ENCODE results near the gene USH2A. TPM values are rescaled to one million over a fixed set of nuclear protein-coding genes. Genes with fewer than 3 reads are reported as not detected.

Gene USH2A
- total and polyA plus RNA-seq, 11 donors, result 0.03 to 4.7 (median 1.7) TPM

- ATAC-seq, result no peak
Observed at GRCh38 chr1:216190438-216190837, 232.8 kb downstream of the USH2A start.

GRCh38 chr1:216186816-216187215 is 236.4 kb downstream of the USH2A start:
- intact Hi-C loops (cut with DNase I), result no loop called here
- 60 to 67% (median 64%) methylated on average over 2 of the region's 2 CpGs for WGBS, 4 donors
- TF ChIP-seq CTCF (IDR thresholded peaks at IDR 0.05), result no peak
- no peak for TF ChIP-seq POLR2A (IDR thresholded peaks at IDR 0.05)
- Histone ChIP-seq H3K4me3 (no peak overlapping the region), H3K27ac (no peak overlapping the region), H3K27me3 (no peaks in the 10 kb centered on the region), H3K9me3 (no peaks in the 10 kb centered on the region), H3K4me1 (no peaks in the 10 kb centered on the region), H3K36me3 (no peaks in the 10 kb centered on the region)
- DNase-seq (no peak), ATAC-seq (no peak)

More at GRCh38 chr1:216190438-216190837, 232.8 kb downstream of the USH2A start:
- WGBS, 4 donors, result 63 to 72% (median 66%) methylated on average over 4 of the region's 4 CpGs
- H3K27me3 ChIP-seq, result no peaks in the 10 kb centered on the region
- TF ChIP-seq CTCF (IDR thresholded peaks at IDR 0.05) (no peak), POLR2A (IDR thresholded peaks at IDR 0.05) (no peak)
- no peak overlapping the region for H3K27ac ChIP-seq
- no peaks in the 10 kb centered on the region for H3K4me1 ChIP-seq
- no peaks in the 10 kb centered on the region for H3K9me3 ChIP-seq
- H3K36me3 ChIP-seq, result no peaks in the 10 kb centered on the region
- DNase-seq, result no peak
- intact Hi-C loops (cut with DNase I), result no loop called here
- no peak overlapping the region for H3K4me3 ChIP-seq

GRCh38 chr1:216186141-216186540 is 237.1 kb downstream of the USH2A start:
- WGBS, 4 donors, result 66 to 88% (median 74%) methylated on average over 2 of the region's 2 CpGs
- no peak for DNase-seq
- H3K9me3 ChIP-seq, result no peaks in the 10 kb centered on the region
- no peak overlapping the region for H3K27ac ChIP-seq
- H3K27me3 ChIP-seq, result no peaks in the 10 kb centered on the region
- TF ChIP-seq CTCF (IDR thresholded peaks at IDR 0.05) (no peak), POLR2A (IDR thresholded peaks at IDR 0.05) (no peak)
- ATAC-seq, result no peak
- no peaks in the 10 kb centered on the region for H3K4me1 ChIP-seq
- intact Hi-C loops (cut with DNase I), result no loop called here
- H3K4me3 ChIP-seq, result no peak overlapping the region
- no peaks in the 10 kb centered on the region for H3K36me3 ChIP-seq

GRCh38 chr1:216184126-216184680 is 239.0 kb downstream of the USH2A start:
- Histone ChIP-seq H3K27ac (no peak overlapping the region), H3K9me3 (no peaks in the 10 kb centered on the region), H3K4me3 (no peak overlapping the region), H3K4me1 (no peaks in the 10 kb centered on the region), H3K36me3 (no peaks in the 10 kb centered on the region), H3K27me3 (no peaks in the 10 kb centered on the region)
- TF ChIP-seq POLR2A (IDR thresholded peaks at IDR 0.05), result no peak
- TF ChIP-seq CTCF (IDR thresholded peaks at IDR 0.05), result no peak
- intact Hi-C loops (cut with DNase I), result no loop called here
- DNase-seq (no peak), ATAC-seq (no peak)
- 60 to 71% (median 66%) methylated on average over 2 of the region's 2 CpGs for WGBS, 4 donors
